Aorta (tissue), 5 donors: ENCODE measurements around the gene IL6ST. TPM values are rescaled to one million over a fixed set of nuclear protein-coding genes. Genes with fewer than 3 reads are reported as not detected.

Experiments
- ATAC-seq: fragments of 200-7000 bp; cut with Tn5 transposase; one replicate; pipeline ENCODE4 v1.9.1; 2022; ENCODE audit warnings: moderate library complexity; ENCODE audit not compliant: low FRiP score
- DNase-seq, 2 donors: peaks; one replicate each; pipeline ENCODE4 v3.0.0-alpha.2; 2020
- H3K27ac ChIP-seq, 2 donors: one replicate each; pipeline ENCODE4 v1.5.1; 2013; ENCODE audit warnings: low read length in 2 of 2, mild to moderate bottlenecking in 2 of 2, moderate library complexity in 2 of 2, control low read depth in 1 of 2, inconsistent platforms in 1 of 2, low read depth in 1 of 2
- H3K27me3 ChIP-seq, 2 donors: one replicate each; pipeline ENCODE4 v1.6.1; 2013; ENCODE audit warnings: control low read depth in 1 of 2, low read length in 1 of 2, mild to moderate bottlenecking in 1 of 2, moderate library complexity in 1 of 2; ENCODE audit not compliant: insufficient read depth in 2 of 2, control insufficient read depth in 1 of 2
- H3K36me3 ChIP-seq, 2 donors: one replicate each; pipeline ENCODE4 v1.6.1; 2013; ENCODE audit warnings: control low read depth in 1 of 2, low read length in 1 of 2, mild to moderate bottlenecking in 1 of 2; ENCODE audit not compliant: insufficient read depth in 2 of 2, control insufficient read depth in 1 of 2
- H3K4me1 ChIP-seq, 2 donors: one replicate each; pipeline ENCODE4 v1.6.1; 2013; ENCODE audit warnings: low read length in 2 of 2, control low read depth in 1 of 2, mild to moderate bottlenecking in 1 of 2, moderate library complexity in 1 of 2; ENCODE audit not compliant: insufficient read depth in 2 of 2, control insufficient read depth in 1 of 2
- H3K4me3 ChIP-seq, 2 donors: one replicate each; pipeline ENCODE4 v1.5.1; 2013; ENCODE audit warnings: low read length in 2 of 2, control low read depth in 1 of 2, mild to moderate bottlenecking in 1 of 2
- H3K9me3 ChIP-seq: one replicate; pipeline ENCODE4 v1.6.1; 2013; ENCODE audit warnings: mild to moderate bottlenecking, low read length; ENCODE audit not compliant: control insufficient read depth
- WGBS, 2 donors: extraction: QIAGEN DNeasy Blood & Tissue Kit; methylation state at CpG; one replicate each; pipeline ENCODE4 v1.1.7; 2013; 5-methylcytosine and 5-hydroxymethylcytosine counted together
- intact Hi-C, 2 donors: fragments of 100-400 bp; cut with DNase I; formaldehyde crosslinking; loops; one replicate each; pipeline versions ENCODE4 v1.14.2 to v1.15.0; 2022
- polyA plus RNA-seq, 2 donors: library from polyadenylated mRNA; stranded (reverse); fragments of 200-250 nt; gene quantifications; one replicate each; pipeline ENCODE4 v1.2.3, GENCODE V29; 2013
- total RNA-seq, 2 donors: library from RNA; stranded (reverse); fragmentation: NEBNext Ultra II Directional; extraction: Animal tissue kit (Norgen Biotek cat#: 25700); gene quantifications; one replicate each; pipeline ENCODE4 v1.2.1, GENCODE V29; 2021
- donor health status: healthy with polysubstance abuse.
- donor health status: Bipolar disorder and iron deficiency.
- donor health status: DM: no; HTN: no; CAD: no.
- donor health status: DM: no; HTN: no; CAD: no.
- donor health status: DM: yes; HTN: yes; CAD: no.

The IL6ST gene
- total and polyA plus RNA-seq, 4 donors: 59.0 to 370 (median 213) TPM

DNA sequence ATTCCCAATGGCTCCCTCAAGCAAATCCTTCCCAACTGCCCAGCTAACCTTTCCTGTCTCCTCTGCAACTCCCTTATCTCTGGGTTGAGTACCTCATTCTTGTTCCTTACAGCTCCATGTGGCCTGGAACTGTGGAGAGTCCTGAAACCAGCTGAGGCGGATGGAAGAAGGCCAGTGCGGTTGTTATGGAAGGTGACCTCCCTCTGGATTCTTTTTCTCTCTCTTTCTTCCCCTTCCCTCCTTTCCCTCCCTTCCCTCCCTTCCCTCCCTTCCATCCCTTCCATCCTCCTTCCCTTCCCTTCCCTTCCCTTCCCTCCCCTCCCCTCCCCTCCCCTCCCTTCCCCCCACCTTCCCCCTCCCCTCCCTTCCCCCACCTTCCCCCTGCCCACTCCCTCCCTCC lies 98.5 kb downstream of the IL6ST start:
- Histone ChIP-seq H3K4me3 (no peak overlapping the region), H3K4me1 (no peaks in the 10 kb centered on the region), H3K27me3 (no peaks in the 10 kb centered on the region), H3K27ac (no peak overlapping the region), H3K9me3 (no peaks in the 10 kb centered on the region), H3K36me3 (peaks cover 0 to 1% of the 10 kb centered on the region in 2 donors)
- ATAC-seq (no peak), DNase-seq (no peak)
- 100% methylated on average over 2 of the region's 2 CpGs for WGBS, 2 donors
- intact Hi-C loops: no loop called here

DNA sequence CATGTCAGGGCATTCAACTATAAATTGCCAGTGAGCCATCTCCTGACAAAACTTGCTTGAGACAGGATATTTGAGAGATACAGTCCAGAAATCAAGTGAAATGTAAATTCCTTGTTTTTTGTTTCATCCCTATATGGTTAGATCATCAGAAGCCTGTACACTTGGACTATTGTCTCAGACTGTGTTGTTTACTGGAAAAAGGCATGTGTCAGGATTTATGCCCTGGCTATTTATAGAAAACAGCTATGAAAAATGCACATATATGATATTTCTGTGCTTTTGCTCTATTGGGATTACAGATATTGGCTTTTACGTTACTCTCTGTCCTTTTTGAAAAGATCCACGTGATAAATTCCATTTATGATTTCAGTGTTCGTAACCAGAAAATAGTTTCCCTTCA lies 99.4 kb downstream of the IL6ST start:
- Histone ChIP-seq H3K36me3 (peaks cover 0 to 1% of the 10 kb centered on the region in 2 donors), H3K27me3 (no peaks in the 10 kb centered on the region), H3K4me3 (no peak overlapping the region), H3K9me3 (no peaks in the 10 kb centered on the region), H3K27ac (no peak overlapping the region), H3K4me1 (no peaks in the 10 kb centered on the region)
- ATAC-seq: no peak
- WGBS, 2 donors: 86 to 92% methylated on average over 3 of the region's 3 CpGs
- no peak for DNase-seq
- intact Hi-C loops: no loop called here

DNA sequence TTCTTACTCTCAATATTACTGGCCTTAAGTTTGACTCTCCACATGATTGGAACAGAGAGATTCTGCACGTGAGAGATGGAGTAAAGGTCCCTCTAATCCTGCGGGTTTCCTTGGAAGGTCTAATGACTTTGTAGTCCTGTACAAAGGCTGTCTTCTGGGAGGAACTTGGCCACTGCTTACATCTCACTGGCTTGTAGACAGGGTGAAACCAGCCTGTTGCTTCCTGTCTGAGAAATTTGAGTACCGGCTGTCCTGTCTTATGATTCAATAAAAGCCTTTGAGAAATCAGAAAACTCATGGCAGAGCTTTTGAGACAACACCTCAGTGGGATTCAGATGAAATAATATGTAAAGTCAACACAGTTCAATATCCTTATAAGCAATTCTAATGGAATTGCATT lies 100.6 kb downstream of the IL6ST start:
- no peak for DNase-seq
- 63 to 66% methylated on average over 3 of the region's 3 CpGs for WGBS, 2 donors
- no peak overlapping the region for H3K4me3 ChIP-seq
- H3K4me1 ChIP-seq: no peaks in the 10 kb centered on the region
- H3K27me3 ChIP-seq: no peaks in the 10 kb centered on the region
- intact Hi-C loops: no loop called here
- no peak overlapping the region for H3K27ac ChIP-seq
- ATAC-seq: no peak
- H3K36me3 ChIP-seq: peaks cover 0 to 1% of the 10 kb centered on the region in 2 donors
- H3K9me3 ChIP-seq: no peaks in the 10 kb centered on the region

DNA sequence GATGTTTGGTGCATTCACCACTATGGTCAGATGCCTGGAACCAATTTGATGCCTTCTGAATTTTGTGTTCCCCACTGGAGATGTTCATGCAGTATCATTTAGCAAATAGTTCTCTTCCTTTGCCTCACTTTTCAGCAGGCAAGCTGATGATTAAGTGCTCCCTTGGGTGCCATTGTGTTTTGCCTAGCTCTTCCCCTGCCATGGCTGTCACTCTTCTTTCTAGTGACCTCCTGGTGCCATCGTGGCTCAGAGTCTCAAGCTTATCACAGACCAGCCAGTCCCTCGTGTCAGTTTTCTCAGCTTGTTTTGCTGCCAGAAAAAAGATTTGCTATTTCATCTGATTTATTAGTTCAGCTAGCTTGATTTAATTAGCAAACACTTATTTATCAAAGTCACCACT lies 102.3 kb downstream of the IL6ST start:
- DNase-seq (no peak), ATAC-seq (no peak)
- intact Hi-C loops: no loop called here
- no peaks in the 10 kb centered on the region for H3K4me1 ChIP-seq
- H3K9me3 ChIP-seq: no peaks in the 10 kb centered on the region
- no peak overlapping the region for H3K4me3 ChIP-seq
- 41 to 44% methylated on average over 2 of the region's 2 CpGs for WGBS, 2 donors
- no peak overlapping the region for H3K27ac ChIP-seq
- peaks cover 0 to 1% of the 10 kb centered on the region in 2 donors for H3K36me3 ChIP-seq
- no peaks in the 10 kb centered on the region for H3K27me3 ChIP-seq

DNA sequence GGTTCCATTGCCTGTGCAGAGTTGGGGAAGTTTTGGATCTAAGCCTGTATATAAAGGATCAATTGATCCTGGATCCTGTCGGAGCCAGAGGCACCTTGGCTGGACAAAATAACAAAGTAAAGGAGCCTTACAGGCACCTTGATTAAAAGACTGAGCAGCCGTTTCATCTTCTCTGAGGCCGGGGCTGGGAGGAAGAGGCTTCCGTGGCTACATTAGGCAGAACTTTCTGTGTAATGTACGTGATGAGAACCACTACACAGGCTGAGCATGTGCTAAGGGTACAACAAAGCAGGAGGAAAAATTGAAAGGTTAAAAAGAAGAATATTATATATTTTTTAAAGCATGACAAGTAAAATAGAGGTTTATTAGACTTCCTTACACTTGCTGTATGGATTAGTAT lies 106.6 kb downstream of the IL6ST start:
- DNase-seq (no peak), ATAC-seq (no peak)
- no peaks in the 10 kb centered on the region for H3K27me3 ChIP-seq
- H3K27ac ChIP-seq: no peak overlapping the region
- H3K36me3 ChIP-seq: peaks cover 0 to 1% of the 10 kb centered on the region in 2 donors
- intact Hi-C loops: no loop called here
- H3K4me3 ChIP-seq: no peak overlapping the region
- H3K4me1 ChIP-seq: no peaks in the 10 kb centered on the region
- 95 to 97% methylated on average over 5 of the region's 5 CpGs for WGBS, 2 donors
- no peaks in the 10 kb centered on the region for H3K9me3 ChIP-seq

DNA sequence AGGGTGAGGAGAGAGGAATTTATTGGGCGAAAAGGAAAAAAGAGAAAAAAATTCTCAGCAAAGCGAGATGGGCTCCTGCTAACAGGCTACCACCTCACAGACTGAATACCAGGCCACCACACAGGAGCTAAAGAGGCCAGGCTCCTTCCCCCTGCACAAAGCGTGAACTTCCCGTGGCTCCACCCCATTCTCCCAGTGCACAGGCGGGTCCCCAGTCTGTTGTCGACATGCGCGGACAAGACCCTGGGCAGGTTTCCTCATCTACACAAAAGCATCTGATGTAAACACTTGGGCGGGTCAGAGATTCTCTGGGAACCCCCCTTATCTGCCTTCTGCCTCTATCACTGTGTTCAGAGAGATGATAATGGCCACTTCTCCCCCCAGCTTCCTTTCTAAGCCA lies 109.4 kb downstream of the IL6ST start:
- Histone ChIP-seq H3K27me3 (no peaks in the 10 kb centered on the region), H3K9me3 (no peaks in the 10 kb centered on the region), H3K4me3 (no peak overlapping the region), H3K4me1 (no peaks in the 10 kb centered on the region), H3K36me3 (no peaks in the 10 kb centered on the region), H3K27ac (no peak overlapping the region)
- intact Hi-C loops: no loop called here
- 92 to 95% methylated on average over 9 of the region's 9 CpGs for WGBS, 2 donors
- DNase-seq (no peak), ATAC-seq (no peak)

Other genes with a start within 250 kb of the IL6ST start
- 1 to 10 TPM; 2.3 to 3.7 TPM for gene IL31RA, start 143.6 kb downstream of the IL6ST start, total RNA-seq
- 1 to 10 TPM in 1 of 2 donors, under 1 TPM in 1; 0.36 to 1.3 TPM for gene IL31RA, start 143.6 kb downstream of the IL6ST start, polyA plus RNA-seq
- under 1 TPM; 0.32 to 0.48 TPM for gene ANKRD55, start 238.4 kb upstream of the IL6ST start, total RNA-seq
- gene ANKRD55, start 238.4 kb upstream of the IL6ST start, polyA plus RNA-seq: not detected